ENCODE results near the gene SYVN1. TPM values are rescaled to one million over a fixed set of nuclear protein-coding genes. Genes with fewer than 3 reads are reported as not detected.
A peak's percentile ranks its signal among the peaks of the same experiment; 100 is the strongest.

SYVN1 gene
- total RNA-seq, 2 experiments from 2014 or later: 89.1 to 96.8 TPM

DNA sequence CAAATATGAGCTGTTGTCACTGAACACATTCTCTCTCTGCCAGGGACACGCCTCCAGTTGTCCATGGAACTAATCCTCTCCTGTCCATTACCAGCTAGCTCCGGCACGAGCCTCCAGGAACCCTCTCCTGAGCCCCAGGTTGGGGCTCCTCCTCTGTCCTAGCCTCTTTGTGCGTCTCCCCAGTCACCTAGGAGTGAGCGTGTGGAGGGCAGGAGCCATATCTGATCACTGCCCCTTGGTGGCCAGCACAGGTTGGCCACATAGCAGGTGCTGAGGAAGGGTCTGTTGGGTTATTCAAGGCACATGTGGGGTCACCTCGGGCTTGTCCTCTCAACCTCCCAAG, 2.5 kb downstream of the SYVN1 start:
- TF ChIP-seq, protein P1, sequence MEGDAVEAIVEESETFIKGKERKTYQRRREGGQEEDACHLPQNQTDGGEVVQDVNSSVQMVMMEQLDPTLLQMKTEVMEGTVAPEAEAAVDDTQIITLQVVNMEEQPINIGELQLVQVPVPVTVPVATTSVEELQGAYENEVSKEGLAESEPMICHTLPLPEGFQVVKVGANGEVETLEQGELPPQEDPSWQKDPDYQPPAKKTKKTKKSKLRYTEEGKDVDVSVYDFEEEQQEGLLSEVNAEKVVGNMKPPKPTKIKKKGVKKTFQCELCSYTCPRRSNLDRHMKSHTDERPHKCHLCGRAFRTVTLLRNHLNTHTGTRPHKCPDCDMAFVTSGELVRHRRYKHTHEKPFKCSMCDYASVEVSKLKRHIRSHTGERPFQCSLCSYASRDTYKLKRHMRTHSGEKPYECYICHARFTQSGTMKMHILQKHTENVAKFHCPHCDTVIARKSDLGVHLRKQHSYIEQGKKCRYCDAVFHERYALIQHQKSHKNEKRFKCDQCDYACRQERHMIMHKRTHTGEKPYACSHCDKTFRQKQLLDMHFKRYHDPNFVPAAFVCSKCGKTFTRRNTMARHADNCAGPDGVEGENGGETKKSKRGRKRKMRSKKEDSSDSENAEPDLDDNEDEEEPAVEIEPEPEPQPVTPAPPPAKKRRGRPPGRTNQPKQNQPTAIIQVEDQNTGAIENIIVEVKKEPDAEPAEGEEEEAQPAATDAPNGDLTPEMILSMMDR (IDR thresholded peaks at IDR 0.05): no peak
- H3K4me3 ChIP-seq (ENCODE audit: low read length): no peak overlapping the region
- DNase-seq (peak in 1 of 14 experiments; percentile 11), ATAC-seq (ENCODE audit: poor library complexity) (no peak)
- H3K4me1 ChIP-seq (ENCODE audit: insufficient read depth, low read length): peaks cover 47% of the 10 kb centered on the region
- H3K27ac ChIP-seq (ENCODE audit: low read depth in 1 of 2, low read length in 2 of 2): no peak overlapping the region
- H3K36me3 ChIP-seq (ENCODE audit: insufficient read depth, low read length): peaks cover 63% of the 10 kb centered on the region
- Mint-ChIP-seq H3K4me1 (ENCODE audit: low read depth) (peaks cover 45% of the 10 kb centered on the region), H3K9me3 (no peaks in the 10 kb centered on the region), H3K4me3 (peak overlapping the region; percentile 30), H3K27ac (peak overlapping the region; percentile 44), H3K36me3 (ENCODE audit: low read depth) (peaks cover 82% of the 10 kb centered on the region), H3K27me3 (no peaks in the 10 kb centered on the region)
- no peaks in the 10 kb centered on the region for H3K9me3 ChIP-seq (ENCODE audit: control insufficient read depth in 1 of 2, insufficient read depth in 1 of 2, low read length in 2 of 2)
- ChIA-PET POLR2A (interaction anchor here (0.8 to 3.1 kb wide), 2 partner anchors 10 to 20 kb away, joined by 5 to 18 read pairs; partner anchors contain the start of genes FAU, MRPL49 and TM7SF2), CTCF (no interaction called here)
- intact Hi-C loops (cut with DNase I, micrococcal nuclease): loop anchor here in 1 of 2 experiments (5.0 kb wide), 1 partner anchor 215 kb away; the partner anchor contains the start of gene ATG2A
- H3K27me3 ChIP-seq (ENCODE audit: control insufficient read depth in 1 of 2, insufficient read depth in 2 of 2, low read length in 2 of 2): no peaks in the 10 kb centered on the region

DNA sequence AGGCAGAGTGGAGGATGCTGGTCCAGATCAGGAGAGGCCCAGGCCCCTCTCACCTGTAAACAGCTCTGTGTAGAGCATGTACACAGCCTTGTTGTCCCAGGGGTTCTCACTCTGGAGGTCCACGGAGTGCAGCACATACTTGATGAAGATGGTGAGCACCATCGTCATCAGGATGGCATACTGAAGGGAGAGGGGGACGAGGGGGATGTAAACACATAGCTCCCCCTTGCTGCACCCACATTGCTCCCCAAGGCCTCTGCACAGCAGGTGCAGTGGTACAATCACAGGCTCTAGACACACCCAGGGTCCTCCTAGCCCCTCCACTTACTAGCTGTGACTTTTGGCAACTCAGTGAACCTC, 2.9 kb downstream of the SYVN1 start:
- Histone ChIP-seq H3K36me3 (ENCODE audit: insufficient read depth, low read length) (peaks cover 68% of the 10 kb centered on the region), H3K27ac (ENCODE audit: low read depth in 1 of 2, low read length in 2 of 2) (no peak overlapping the region), H3K4me1 (ENCODE audit: insufficient read depth, low read length) (peaks cover 44% of the 10 kb centered on the region), H3K4me3 (ENCODE audit: low read length) (no peak overlapping the region), H3K9me3 (ENCODE audit: control insufficient read depth in 1 of 2, insufficient read depth in 1 of 2, low read length in 2 of 2) (no peaks in the 10 kb centered on the region), H3K27me3 (ENCODE audit: control insufficient read depth in 1 of 2, insufficient read depth in 2 of 2, low read length in 2 of 2) (no peaks in the 10 kb centered on the region)
- no peak for ATAC-seq (ENCODE audit: poor library complexity)
- intact Hi-C loops (cut with DNase I, micrococcal nuclease): loop anchor here in 1 of 2 experiments (5.0 kb wide), 1 partner anchor 214 kb away; the partner anchor contains the start of gene ATG2A
- H3K36me3 Mint-ChIP-seq (ENCODE audit: low read depth): peaks cover 87% of the 10 kb centered on the region
- CTCF ChIA-PET: no interaction called here
- peak in 1 of 14 experiments; percentile 16 for DNase-seq
- H3K9me3 Mint-ChIP-seq: no peaks in the 10 kb centered on the region
- TF ChIP-seq, protein P1 (IDR thresholded peaks at IDR 0.05): no peak
- peak overlapping the region; percentile 56 for H3K4me3 Mint-ChIP-seq
- H3K27me3 Mint-ChIP-seq: no peaks in the 10 kb centered on the region
- POLR2A ChIA-PET: interaction anchor here (0.6 to 3.1 kb wide), 3 partner anchors 9 to 352 kb away, joined by 3 to 18 read pairs (median 5); partner anchors contain the start of genes FAU, MRPL49 and TM7SF2
- H3K27ac Mint-ChIP-seq: peak overlapping the region; percentile 44
- peaks cover 40% of the 10 kb centered on the region for H3K4me1 Mint-ChIP-seq (ENCODE audit: low read depth)

DNA sequence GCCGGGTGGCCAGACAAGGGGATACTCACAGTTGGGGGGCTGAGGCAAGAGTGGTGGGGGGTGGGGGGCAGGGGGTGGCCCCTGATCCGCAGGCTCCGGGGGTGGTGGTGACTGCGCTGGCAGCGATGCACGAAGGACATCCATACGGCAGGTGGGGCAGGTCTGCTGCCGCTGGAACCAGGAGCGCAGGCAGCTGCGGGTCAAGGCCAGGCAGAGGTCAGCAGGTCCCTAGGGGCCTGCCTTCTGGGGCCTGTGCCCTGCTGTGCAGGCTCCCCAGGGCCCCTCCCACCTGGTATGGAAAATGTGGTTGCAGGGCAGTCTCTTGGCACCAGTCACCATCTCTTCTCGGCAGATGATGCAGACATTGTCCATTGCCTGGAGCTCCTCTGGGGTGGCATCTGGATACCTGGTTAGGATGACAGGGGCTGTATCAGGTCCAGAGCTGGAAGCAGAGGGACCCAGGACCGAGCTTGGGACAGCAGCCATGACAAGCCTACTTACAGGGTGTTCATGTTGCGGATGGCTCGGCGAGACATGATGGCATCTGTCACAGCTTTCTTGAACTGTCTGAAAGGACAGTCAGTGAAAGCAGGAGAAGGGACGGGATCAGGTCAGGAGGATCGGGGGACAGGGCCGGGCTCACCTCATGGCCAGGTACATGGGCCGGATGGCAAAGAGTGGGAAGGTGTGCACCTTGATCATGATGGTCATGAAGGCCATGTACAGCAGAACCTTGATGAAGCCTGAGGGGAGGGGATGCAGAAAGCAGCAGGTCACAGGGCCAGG, 3.5 kb downstream of the SYVN1 start:
- H3K4me3 ChIP-seq (ENCODE audit: low read length): no peak overlapping the region
- POLR2A ChIA-PET: interaction anchor here (0.6 to 3.1 kb wide), 3 partner anchors 9 to 352 kb away, joined by 3 to 18 read pairs (median 6); partner anchors contain the start of genes FAU, MRPL49 and TM7SF2
- peaks cover 38% of the 10 kb centered on the region for H3K4me1 ChIP-seq (ENCODE audit: insufficient read depth, low read length)
- H3K36me3 ChIP-seq (ENCODE audit: insufficient read depth, low read length): peaks cover 74% of the 10 kb centered on the region
- H3K27me3 Mint-ChIP-seq: no peaks in the 10 kb centered on the region
- CTCF ChIA-PET: no interaction called here
- no peaks in the 10 kb centered on the region for H3K9me3 ChIP-seq (ENCODE audit: control insufficient read depth in 1 of 2, insufficient read depth in 1 of 2, low read length in 2 of 2)
- no peak overlapping the region for H3K27ac ChIP-seq (ENCODE audit: low read depth in 1 of 2, low read length in 2 of 2)
- no peaks in the 10 kb centered on the region for H3K9me3 Mint-ChIP-seq
- intact Hi-C loops (cut with DNase I, micrococcal nuclease): loop anchor here in 1 of 2 experiments (5.0 kb wide), 1 partner anchor 214 kb away; the partner anchor contains the start of gene ATG2A
- H3K27me3 ChIP-seq (ENCODE audit: control insufficient read depth in 1 of 2, insufficient read depth in 2 of 2, low read length in 2 of 2): no peaks in the 10 kb centered on the region
- peak overlapping the region; percentile 30 for H3K27ac Mint-ChIP-seq
- H3K4me3 Mint-ChIP-seq: peak overlapping the region; percentile 56
- peaks cover 93% of the 10 kb centered on the region for H3K36me3 Mint-ChIP-seq (ENCODE audit: low read depth)
- H3K4me1 Mint-ChIP-seq (ENCODE audit: low read depth): peaks cover 35% of the 10 kb centered on the region
- TF ChIP-seq, protein P1 (IDR thresholded peaks at IDR 0.05): no peak
- ATAC-seq (ENCODE audit: poor library complexity): no peak
- DNase-seq: peak in 1 of 14 experiments; percentile 23

Measured in CD4-positive, alpha-beta T cell (primary cell).